Parathyroid adenoma (tissue), 2 donors: ENCODE measurements around the gene RAB40C.

Experiments
- H2AFZ ChIP-seq: fragments of 300-600 bp; sonication (generic); one replicate; pipeline ENCODE4 v1.7.0; 2017; ENCODE audit warnings: antibody characterized with exemption, mild to moderate bottlenecking
- H3K27ac ChIP-seq: fragments of 300-600 bp; sonication (generic); one replicate; pipeline ENCODE4 v1.7.0; 2017
- H3K27me3 ChIP-seq: fragments of 300-600 bp; sonication (generic); one replicate; pipeline ENCODE4 v1.7.0; 2017; ENCODE audit warnings: low read length; ENCODE audit not compliant: control insufficient read depth, insufficient read depth
- H3K36me3 ChIP-seq: fragments of 300-600 bp; sonication (generic); one replicate; pipeline ENCODE4 v1.7.0; 2017; ENCODE audit warnings: low read length; ENCODE audit not compliant: control insufficient read depth, insufficient read depth
- H3K4me1 ChIP-seq: fragments of 300-600 bp; sonication (generic); one replicate; pipeline ENCODE4 v1.7.0; 2017; ENCODE audit warnings: control low read depth
- H3K4me2 ChIP-seq: fragments of 300-600 bp; sonication (generic); one replicate; pipeline ENCODE4 v1.7.0; 2017; ENCODE audit warnings: low read length
- H3K4me3 ChIP-seq: fragments of 300-600 bp; sonication (generic); one replicate; pipeline ENCODE4 v1.7.0; 2017; ENCODE audit warnings: low read depth, low read length
- H3K79me2 ChIP-seq: fragments of 300-600 bp; sonication (generic); one replicate; pipeline ENCODE4 v1.7.0; 2017; ENCODE audit warnings: control low read depth
- H3K9ac ChIP-seq: fragments of 300-600 bp; sonication (generic); one replicate; pipeline ENCODE4 v1.7.0; 2017; ENCODE audit warnings: mild to moderate bottlenecking
- H3K9me3 ChIP-seq: fragments of 300-600 bp; sonication (generic); one replicate; pipeline ENCODE4 v1.7.0; 2017; ENCODE audit warnings: low read length; ENCODE audit not compliant: control insufficient read depth
- CTCF ChIP-seq: fragments of 300-600 bp; sonication (generic); IDR thresholded peaks from one replicate; pipeline ENCODE4 v1.7.0; 2017; ENCODE audit warnings: antibody characterized with exemption, mild to moderate bottlenecking
- donor health status: primary hyperparathyroidism.

Gene RAB40C

GRCh38 chr16:576197-576822 lies 13.6 kb upstream of the RAB40C start:
- Histone ChIP-seq H3K36me3 (no peaks in the 10 kb centered on the region), H3K9me3 (no peaks in the 10 kb centered on the region), H3K4me3 (no peak overlapping the region), H3K27me3 (no peaks in the 10 kb centered on the region), H3K9ac (no peak overlapping the region), H3K27ac (no peak overlapping the region), H2AFZ (no peak overlapping the region), H3K4me2 (no peak overlapping the region), H3K4me1 (no peaks in the 10 kb centered on the region), H3K79me2 (no peaks in the 10 kb centered on the region)
- TF ChIP-seq CTCF = no peak

DNA sequence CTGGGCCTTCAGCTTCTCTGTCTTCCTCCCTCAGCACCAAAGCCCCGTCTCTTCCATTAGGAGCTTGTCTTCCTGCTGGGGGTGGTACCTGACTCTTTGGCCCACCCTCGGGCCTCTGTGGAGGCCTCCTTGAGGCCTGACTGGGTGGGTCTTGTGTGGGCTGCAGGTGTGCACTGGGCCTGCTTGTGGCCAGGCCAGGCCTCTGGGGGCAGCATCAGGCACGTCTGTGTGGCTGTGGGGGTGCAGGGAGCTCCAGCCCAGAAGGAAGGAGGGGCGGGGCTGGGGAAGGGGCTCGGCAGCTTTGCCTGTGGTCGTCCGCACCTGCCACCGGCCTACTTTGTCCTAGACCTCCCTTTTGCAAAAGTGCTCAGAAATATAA lies 13.1 kb upstream of the RAB40C start:
- no peak for TF ChIP-seq CTCF
- Histone ChIP-seq H3K27ac (no peak overlapping the region), H3K36me3 (no peaks in the 10 kb centered on the region), H3K9me3 (no peaks in the 10 kb centered on the region), H3K79me2 (no peaks in the 10 kb centered on the region), H3K4me2 (no peak overlapping the region), H2AFZ (no peak overlapping the region), H3K4me3 (no peak overlapping the region), H3K27me3 (no peaks in the 10 kb centered on the region), H3K9ac (no peak overlapping the region), H3K4me1 (no peaks in the 10 kb centered on the region)

- Histone ChIP-seq H3K9ac (no peak overlapping the region), H3K4me2 (no peak overlapping the region), H3K9me3 (no peaks in the 10 kb centered on the region), H3K27ac (no peak overlapping the region), H3K27me3 (no peaks in the 10 kb centered on the region), H3K4me3 (no peak overlapping the region), H2AFZ (no peak overlapping the region), H3K36me3 (no peaks in the 10 kb centered on the region), H3K4me1 (no peaks in the 10 kb centered on the region), H3K79me2 (no peaks in the 10 kb centered on the region)
- TF ChIP-seq CTCF = no peak
Observed at GRCh38 chr16:577796-578195, 12.1 kb upstream of the RAB40C start.

DNA sequence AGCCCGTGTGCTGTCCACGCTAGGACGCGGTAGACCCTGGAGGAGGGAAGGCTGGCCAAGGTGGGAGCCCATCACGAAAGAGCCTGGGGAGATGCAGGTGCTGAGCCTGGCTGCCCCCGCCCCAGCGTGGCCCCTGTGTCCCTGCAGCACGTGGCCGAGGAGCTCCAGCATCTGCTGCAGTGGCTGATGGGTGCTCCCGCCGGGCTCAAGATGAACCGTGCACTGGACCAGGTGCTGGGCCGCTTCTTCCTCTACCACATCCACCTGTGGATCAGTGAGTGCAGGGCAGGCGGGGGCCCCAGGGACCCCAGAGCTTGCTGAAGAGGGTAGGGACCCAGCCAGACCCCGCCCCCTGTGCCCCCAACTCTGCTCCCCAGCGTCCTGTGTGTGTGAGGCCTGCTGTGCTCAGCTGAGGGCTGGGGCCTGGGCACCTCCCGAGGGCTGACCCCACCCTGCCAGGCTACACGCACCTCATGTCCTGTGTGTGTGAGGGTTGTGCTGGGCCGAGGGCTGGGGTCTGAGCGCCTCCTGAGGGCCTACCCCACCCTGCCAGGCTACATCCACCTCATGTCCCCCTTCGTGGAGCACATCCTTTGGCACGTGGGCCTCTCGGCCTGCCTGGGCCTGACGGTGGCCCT lies 11.5 kb upstream of the RAB40C start:
- no peak for TF ChIP-seq CTCF
- Histone ChIP-seq H3K9me3 (no peaks in the 10 kb centered on the region), H2AFZ (no peak overlapping the region), H3K27ac (no peak overlapping the region), H3K79me2 (no peaks in the 10 kb centered on the region), H3K4me3 (no peak overlapping the region), H3K4me2 (no peak overlapping the region), H3K27me3 (no peaks in the 10 kb centered on the region), H3K36me3 (no peaks in the 10 kb centered on the region), H3K9ac (no peak overlapping the region), H3K4me1 (no peaks in the 10 kb centered on the region)

DNA sequence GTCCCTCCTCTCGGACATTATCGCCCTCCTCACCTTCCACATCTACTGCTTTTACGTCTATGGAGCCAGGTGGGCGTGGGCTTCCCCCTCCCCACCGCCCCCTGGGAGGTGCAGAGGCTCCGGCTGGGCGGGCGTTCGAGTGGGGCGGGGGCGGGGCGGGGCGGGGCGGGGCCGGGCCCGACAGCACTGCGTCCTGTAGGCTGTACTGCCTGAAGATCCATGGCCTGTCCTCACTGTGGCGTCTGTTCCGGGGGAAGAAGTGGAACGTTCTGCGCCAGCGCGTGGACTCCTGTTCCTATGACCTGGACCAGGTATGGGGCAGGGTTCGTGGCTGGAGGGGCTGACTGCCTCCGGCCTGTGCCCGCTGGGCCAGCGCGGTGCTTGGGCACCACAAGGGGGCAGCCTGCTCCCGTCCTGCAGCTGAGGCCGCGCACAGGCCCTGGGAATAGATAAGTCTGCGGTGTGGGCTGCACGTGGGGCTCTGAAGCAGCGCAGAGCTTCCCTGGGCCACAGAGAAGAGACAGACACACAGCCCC lies 10.9 kb upstream of the RAB40C start:
- no peaks in the 10 kb centered on the region for H3K36me3 ChIP-seq
- no peaks in the 10 kb centered on the region for H3K9me3 ChIP-seq
- H3K27ac ChIP-seq = no peak overlapping the region
- no peak overlapping the region for H3K4me2 ChIP-seq
- H3K4me3 ChIP-seq = no peak overlapping the region
- peak; percentile 72 for TF ChIP-seq CTCF
- H3K79me2 ChIP-seq = no peaks in the 10 kb centered on the region
- H3K27me3 ChIP-seq = no peaks in the 10 kb centered on the region
- no peak overlapping the region for H2AFZ ChIP-seq
- H3K9ac ChIP-seq = no peak overlapping the region
- H3K4me1 ChIP-seq = no peaks in the 10 kb centered on the region
